ENCODE measurements around the gene PTPRH. TPM values are rescaled to one million over a fixed set of nuclear protein-coding genes. Genes with fewer than 3 reads are reported as not detected.

Gene PTPRH
- total and polyA plus RNA-seq, 9 of the 15 experiments (the other 6 are each of a cell fraction or from before 2014, with no cell fraction given): 0.87 to 34.3 (median 22.7) TPM

DNA sequence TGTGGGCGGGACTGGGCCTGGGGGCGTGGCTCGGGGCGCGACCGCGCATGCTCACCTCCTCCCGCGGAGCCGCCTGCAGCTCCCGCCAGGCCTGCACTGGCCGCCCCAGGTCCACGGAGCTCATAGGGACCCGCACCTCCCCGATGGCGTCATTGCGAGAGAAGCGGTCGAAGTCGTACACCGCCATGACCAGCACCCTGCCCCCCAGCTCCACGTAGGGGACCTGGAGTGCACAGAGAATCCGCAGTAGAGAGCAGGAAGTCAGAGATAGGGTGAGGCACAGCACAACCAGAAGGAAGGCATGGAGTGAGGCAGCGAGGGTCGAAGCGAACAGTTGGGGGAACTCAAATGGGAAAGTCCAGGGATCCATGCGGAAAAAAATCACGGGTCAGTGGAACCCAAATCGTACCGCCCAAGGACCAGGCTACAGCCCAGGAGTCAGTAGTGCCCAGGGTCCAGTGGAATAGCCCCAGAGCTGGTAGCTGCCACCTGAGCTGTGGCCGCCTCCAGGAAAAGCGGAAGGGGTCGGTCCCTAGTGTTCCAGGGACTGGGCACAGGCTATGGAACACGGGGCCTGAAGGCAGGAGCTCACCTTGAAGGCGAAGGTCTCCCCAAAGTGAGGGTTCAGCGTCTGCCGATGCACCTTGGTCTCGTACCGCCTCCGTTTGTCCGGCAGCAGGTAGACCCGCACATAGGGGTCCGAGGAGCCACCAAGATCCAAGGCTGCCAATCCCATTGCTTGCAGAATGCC lies 34.0 kb downstream of the PTPRH start (continued):
- TF ChIP-seq NR4A1 (CRISPR knock-in tag; IDR thresholded peaks at IDR 0.05) (no peak), NR4A1 (tag; IDR thresholded peaks at IDR 0.05) (0 out of 2 replicates have a peak, but pooled peaks have one; percentile 47), TEAD4 (IDR thresholded peaks at IDR 0.05; ENCODE audit: low read length) (no peak), TEAD4 (CRISPR knock-in tag; IDR thresholded peaks at IDR 0.05; ENCODE audit: borderline replicate concordance) (no peak), NFRKB (IDR thresholded peaks at IDR 0.05; ENCODE audit: low read depth) (peak; percentile 78), JUN (IDR thresholded peaks at IDR 0.05; ENCODE audit: borderline replicate concordance, low read depth, low read length) (0 out of 2 replicates have a peak, but pooled peaks have one; percentile 41), JUN (CRISPR knock-in tag; IDR thresholded peaks at IDR 0.05; ENCODE audit: borderline replicate concordance) (peak; percentile 67; the same call in 1 of the 2 replicates), POLR2G (IDR thresholded peaks at IDR 0.05; ENCODE audit: low read depth, low read length) (peak; percentile 90), CEBPG (CRISPR knock-in tag; IDR thresholded peaks at IDR 0.05) (peak; percentile 37; the same call in 1 of the 2 replicates), CEBPG (tag; conservative IDR thresholded peaks at IDR 0.05 in 1 of 2, IDR thresholded peaks at IDR 0.05 in 1 of 2) (no peak), ZNF592 (IDR thresholded peaks at IDR 0.05) (peak; percentile 90), SRSF1 (IDR thresholded peaks at IDR 0.05; ENCODE audit: low read depth, low read length) (no peak), FOXP1 (CRISPR knock-in tag; IDR thresholded peaks at IDR 0.05) (peak; percentile 92), ZNF324 (CRISPR knock-in tag; IDR thresholded peaks at IDR 0.05) (no peak), SMARCB1 (IDR thresholded peaks at IDR 0.05; ENCODE audit: insufficient read length, low read depth) (no peak), LARP7 (IDR thresholded peaks at IDR 0.05) (no peak; the same call in 1 of the 2 replicates), IRF1 (CRISPR knock-in tag; IDR thresholded peaks at IDR 0.05; ENCODE audit: borderline replicate concordance) (no peak), U2AF2 (optimal IDR thresholded peaks at IDR 0.05; ENCODE audit: low read depth, low read length) (no peak), ESRRB (CRISPR knock-in tag; IDR thresholded peaks at IDR 0.05; ENCODE audit: borderline replicate concordance) (no peak), ZBTB17 (CRISPR knock-in tag; IDR thresholded peaks at IDR 0.05) (peak; percentile 59; the same call in 1 of the 2 replicates)
- TF ChIP-seq, protein P1, sequence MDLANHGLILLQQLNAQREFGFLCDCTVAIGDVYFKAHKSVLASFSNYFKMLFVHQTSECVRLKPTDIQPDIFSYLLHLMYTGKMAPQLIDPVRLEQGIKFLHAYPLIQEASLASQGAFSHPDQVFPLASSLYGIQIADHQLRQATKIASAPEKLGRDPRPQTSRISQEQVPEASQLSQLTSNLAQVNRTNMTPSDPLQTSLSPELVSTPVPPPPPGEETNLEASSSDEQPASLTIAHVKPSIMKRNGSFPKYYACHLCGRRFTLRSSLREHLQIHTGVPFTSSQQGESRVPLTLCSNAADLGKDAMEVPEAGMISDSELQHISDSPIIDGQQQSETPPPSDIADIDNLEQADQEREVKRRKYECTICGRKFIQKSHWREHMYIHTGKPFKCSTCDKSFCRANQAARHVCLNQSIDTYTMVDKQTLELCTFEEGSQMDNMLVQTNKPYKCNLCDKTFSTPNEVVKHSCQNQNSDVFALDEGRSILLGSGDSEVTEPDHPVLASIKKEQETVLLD (IDR thresholded peaks at IDR 0.05): 0 out of 2 replicates have a peak, but pooled peaks have one; percentile 55
- TF ChIP-seq, protein P2, sequence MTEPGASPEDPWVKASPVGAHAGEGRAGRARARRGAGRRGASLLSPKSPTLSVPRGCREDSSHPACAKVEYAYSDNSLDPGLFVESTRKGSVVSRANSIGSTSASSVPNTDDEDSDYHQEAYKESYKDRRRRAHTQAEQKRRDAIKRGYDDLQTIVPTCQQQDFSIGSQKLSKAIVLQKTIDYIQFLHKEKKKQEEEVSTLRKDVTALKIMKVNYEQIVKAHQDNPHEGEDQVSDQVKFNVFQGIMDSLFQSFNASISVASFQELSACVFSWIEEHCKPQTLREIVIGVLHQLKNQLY (CRISPR knock-in tag; conservative IDR thresholded peaks at IDR 0.05): no peak

Data from K562 (cell line).